ENCODE results near the gene BACH2.
A peak's percentile ranks its signal among the peaks of the same experiment; 100 is the strongest.

BACH2 gene

GRCh38 chr6:89952105-89952671 lies 344.5 kb downstream of the BACH2 start:
- TF ChIP-seq CTCF (conservative IDR thresholded peaks at IDR 0.05) = no peak
- TF ChIP-seq ZFX (IDR thresholded peaks at IDR 0.05) = no peak
- H3K27ac ChIP-seq = no peak overlapping the region

- TF ChIP-seq CTCF (conservative IDR thresholded peaks at IDR 0.05) (no peak), ZFX (IDR thresholded peaks at IDR 0.05) (no peak)
- no peak overlapping the region for H3K27ac ChIP-seq
Observed at GRCh38 chr6:89951574-89952104, 345.0 kb downstream of the BACH2 start.

GRCh38 chr6:89950879-89951391 lies 345.7 kb downstream of the BACH2 start:
- H3K27ac ChIP-seq = no peak overlapping the region
- no peak for TF ChIP-seq CTCF (conservative IDR thresholded peaks at IDR 0.05)
- no peak for TF ChIP-seq ZFX (IDR thresholded peaks at IDR 0.05)

- H3K27ac ChIP-seq = no peak overlapping the region
- TF ChIP-seq ZFX (IDR thresholded peaks at IDR 0.05) = no peak
Observed at GRCh38 chr6:89950446-89950845, 346.2 kb downstream of the BACH2 start.

- TF ChIP-seq ZFX (IDR thresholded peaks at IDR 0.05) = no peak
- TF ChIP-seq CTCF (conservative IDR thresholded peaks at IDR 0.05) = no peak
- no peak overlapping the region for H3K27ac ChIP-seq
Observed at GRCh38 chr6:89948876-89949275, 347.8 kb downstream of the BACH2 start.

- TF ChIP-seq ZFX (IDR thresholded peaks at IDR 0.05) (no peak), CTCF (conservative IDR thresholded peaks at IDR 0.05) (peak; percentile 30)
Observed at GRCh38 chr6:89944826-89945407, 351.7 kb downstream of the BACH2 start.

GRCh38 chr6:89944181-89944755 lies 352.4 kb downstream of the BACH2 start:
- no peak overlapping the region for H3K27ac ChIP-seq
- TF ChIP-seq CTCF (conservative IDR thresholded peaks at IDR 0.05) (no peak), ZFX (IDR thresholded peaks at IDR 0.05) (no peak)

More at GRCh38 chr6:89944826-89945407, 351.7 kb downstream of the BACH2 start:
- no peak overlapping the region for H3K27ac ChIP-seq

Measured in C4-2B (cell line).